GM21737 (cell line): ENCODE results near the gene MIPEP.

Source experiments
- ATAC-seq: cut with Tn5 transposase; IDR thresholded peaks from one replicate; pipeline ENCODE4 v1.9.1; 2021; ENCODE audit warnings: mild to moderate bottlenecking, moderate library complexity; ENCODE audit not compliant: unreplicated experiment

The MIPEP gene

DNA sequence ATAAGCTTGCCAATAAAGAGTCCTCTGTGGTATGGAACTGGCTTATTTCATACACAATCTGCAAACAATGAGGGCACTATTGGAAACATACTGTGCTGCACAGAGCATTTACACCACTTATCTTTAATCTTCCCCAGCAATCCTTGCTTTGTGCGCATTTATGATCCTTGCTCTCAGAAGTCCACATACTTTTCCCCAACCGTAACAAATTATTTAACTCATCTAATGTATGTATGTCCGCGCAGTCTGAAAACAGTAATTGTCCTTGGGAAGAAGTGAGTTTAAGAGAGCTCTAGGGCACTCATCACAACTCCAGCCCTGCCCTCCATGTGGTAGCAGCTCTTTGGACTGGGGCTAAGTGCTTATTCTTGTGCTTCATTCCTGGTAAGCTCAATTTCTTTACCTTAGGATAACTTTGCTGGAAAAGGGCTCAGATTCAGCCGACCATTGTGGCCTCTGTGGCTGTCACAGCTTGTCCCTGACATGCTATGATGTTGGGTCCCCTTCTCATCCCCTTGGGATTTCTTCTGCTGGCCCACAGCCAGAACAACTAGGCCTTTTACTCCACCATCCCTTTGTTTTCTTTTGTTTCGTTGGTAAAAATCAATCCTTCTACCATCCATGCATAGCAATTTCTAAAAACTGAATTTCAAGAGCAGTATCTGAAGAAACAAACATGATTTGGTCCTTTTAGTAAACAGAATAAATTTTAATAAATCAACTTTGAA lies 166.3 kb downstream of the MIPEP start:
- no peak for ATAC-seq

GRCh38 chr13:23718996-23719395 lies 170.2 kb downstream of the MIPEP start:
- ATAC-seq = no peak

GRCh38 chr13:23716401-23716800 lies 172.8 kb downstream of the MIPEP start:
- ATAC-seq = no peak

GRCh38 chr13:23715762-23716235 lies 173.4 kb downstream of the MIPEP start:
- ATAC-seq = no peak

- ATAC-seq = no peak
Observed at GRCh38 chr13:23715092-23715761, 174.0 kb downstream of the MIPEP start.

- ATAC-seq = no peak
Observed at GRCh38 chr13:23714672-23715071, 174.5 kb downstream of the MIPEP start.

GRCh38 chr13:23711355-23711754 lies 177.8 kb downstream of the MIPEP start:
- no peak for ATAC-seq

GRCh38 chr13:23710366-23710765 lies 178.8 kb downstream of the MIPEP start:
- ATAC-seq = no peak

GRCh38 chr13:23709536-23709935 lies 179.7 kb downstream of the MIPEP start:
- ATAC-seq = no peak

DNA sequence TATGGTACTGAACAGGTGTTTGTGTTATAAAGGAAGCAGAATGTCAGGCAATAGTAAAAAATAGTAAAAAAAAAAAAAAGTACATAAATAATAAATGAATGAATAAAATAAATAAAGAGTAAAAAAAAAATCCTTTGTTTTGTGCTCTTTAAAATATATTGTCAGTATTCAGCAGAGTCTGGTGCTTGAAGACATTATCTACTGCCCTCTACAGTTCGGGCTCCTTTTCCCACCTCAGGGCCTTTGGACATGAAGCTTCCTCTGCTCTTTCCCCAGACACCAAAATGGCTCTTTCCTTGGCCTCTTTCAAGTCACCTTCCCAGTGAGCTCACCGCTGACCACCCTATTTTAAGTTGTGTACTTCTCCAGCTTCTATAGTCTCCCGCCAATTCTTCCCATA lies 181.5 kb downstream of the MIPEP start:
- ATAC-seq = no peak

GRCh38 chr13:23705583-23705982 lies 183.6 kb downstream of the MIPEP start:
- ATAC-seq = no peak

DNA sequence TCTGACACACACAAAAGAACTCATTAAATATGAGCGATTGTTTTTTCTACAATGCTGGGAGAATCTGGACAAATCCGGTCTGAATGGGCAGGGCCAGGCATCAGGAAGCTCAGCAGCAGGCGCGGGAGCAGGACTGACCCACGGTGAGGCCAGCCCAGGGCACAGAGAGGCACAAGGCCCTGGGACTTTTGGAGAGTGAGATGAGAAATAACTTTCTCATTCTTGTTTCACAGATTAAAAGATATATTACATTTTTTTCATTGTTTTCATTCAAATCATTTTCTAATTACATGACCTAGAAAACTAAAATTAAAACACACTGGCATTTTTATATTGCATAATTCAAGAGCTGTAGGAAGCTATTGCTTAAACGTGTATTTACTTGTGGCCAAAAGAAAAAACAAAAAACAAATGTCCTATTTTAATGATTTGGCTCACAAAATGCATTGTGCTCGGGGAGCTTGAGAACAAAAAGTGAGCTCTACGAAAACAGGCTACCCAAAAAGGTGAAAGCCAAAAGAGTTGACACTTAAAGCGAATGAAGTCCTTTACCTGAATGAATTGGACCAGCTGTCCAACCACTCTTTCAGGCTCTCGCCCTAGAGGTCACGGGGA lies 185.8 kb downstream of the MIPEP start:
- ATAC-seq = no peak

GRCh38 chr13:23701636-23702035 lies 187.6 kb downstream of the MIPEP start:
- ATAC-seq = no peak

GRCh38 chr13:23701186-23701585 lies 188.0 kb downstream of the MIPEP start:
- ATAC-seq = no peak

- ATAC-seq = no peak
Observed at GRCh38 chr13:23699271-23699670, 189.9 kb downstream of the MIPEP start.

DNA sequence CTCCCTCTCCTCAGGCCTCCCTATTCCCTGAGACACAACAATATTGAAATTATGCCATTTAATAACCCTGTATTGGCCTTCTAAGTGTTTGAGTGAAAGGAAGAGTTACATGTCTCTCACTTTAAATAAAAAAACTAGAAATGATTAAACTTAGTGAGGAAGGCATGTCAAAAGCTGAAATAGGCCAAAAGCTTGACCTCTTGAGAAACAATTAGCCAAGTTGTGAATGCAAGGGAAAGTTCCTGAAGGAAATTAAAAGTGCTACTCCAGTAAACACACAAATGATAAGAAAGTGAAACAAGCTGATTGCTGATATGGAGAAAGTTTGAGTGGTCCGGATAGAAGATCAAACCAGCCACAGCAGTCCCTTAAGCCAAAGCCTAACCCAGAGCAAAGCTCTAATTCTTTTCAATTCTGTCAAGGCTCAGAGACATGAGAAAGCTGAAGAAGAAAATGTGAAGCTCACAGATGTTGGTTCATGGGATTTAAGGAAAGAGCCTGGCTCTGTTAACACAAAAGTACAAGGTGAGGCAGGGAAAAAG lies 191.4 kb downstream of the MIPEP start:
- ATAC-seq = no peak

DNA sequence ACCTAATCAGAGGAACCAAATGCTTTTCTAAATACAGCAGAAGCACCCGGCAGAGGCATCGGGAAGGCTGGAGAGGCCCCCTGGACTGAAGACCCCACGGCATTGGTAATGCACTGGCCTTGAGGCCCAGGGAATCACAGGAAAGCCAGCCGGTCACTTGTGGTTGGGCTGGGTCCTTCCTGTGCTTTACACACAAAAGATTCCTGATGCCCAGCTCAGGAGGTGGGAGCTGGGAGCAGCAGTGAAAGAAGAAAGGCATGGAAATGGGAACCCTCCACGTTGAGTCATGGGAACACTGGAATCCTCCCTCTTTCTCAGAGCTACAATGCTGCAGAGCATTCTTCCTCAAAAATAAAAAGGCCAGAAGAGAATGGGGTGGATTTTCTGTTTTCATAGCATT lies 192.6 kb downstream of the MIPEP start:
- ATAC-seq = no peak

DNA sequence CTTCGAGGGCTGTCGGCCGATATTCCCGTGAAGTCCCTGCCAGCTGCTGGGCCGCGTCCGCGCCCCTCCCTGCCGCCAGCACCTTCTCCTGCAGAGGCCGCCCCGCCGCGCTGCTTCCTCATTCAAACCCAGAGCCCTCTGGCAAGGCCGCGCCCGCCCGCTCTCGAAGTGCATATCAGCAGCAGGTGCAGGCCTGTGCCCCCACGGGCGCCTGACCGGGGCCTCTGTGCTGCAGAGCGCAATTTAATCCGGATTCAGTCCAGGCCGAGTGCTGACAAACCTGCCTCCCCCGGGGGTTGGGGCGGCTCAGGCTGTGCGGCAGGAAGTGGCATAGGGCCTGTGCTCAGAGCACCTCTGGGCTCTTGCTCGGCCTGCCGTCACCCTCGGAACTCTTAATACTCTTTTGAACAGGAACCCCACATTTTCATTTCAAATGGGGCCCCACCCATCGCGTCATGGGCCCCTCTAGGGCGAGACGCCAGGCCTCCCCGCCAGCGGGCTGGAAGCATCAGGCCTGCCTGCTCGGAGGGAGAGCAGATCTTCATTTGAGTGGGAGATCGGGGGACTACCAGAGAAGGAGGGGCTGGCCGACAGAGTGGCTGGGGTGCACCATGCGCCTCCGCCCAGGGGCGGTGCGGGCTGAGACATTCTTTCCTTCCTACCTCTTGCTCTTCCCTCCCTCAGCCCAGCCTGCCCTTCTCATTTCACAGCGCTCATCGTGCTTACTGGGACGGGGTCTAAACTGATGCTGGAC lies 193.3 kb downstream of the MIPEP start:
- ATAC-seq = peak; percentile 97

DNA sequence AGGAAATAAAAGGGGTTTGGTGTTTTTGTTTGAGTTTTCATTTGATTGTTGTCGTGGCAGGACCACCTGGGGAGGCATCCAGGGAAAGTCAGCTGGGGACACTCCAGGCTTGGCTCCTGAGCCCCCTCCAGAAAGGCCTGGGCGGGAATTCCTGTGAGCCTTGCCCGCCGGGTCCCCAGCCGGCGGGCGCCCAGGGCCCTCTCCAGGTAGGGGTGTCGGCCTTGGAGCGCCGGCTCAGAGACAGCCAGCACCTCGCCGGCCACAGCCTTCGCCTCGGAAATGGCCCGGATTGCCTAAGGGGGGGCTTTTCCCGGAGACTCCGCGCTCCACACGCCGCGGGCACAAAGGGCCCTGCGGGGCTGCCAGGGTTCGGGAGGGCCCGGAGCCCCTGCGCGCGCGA lies 194.0 kb downstream of the MIPEP start:
- ATAC-seq = no peak

DNA sequence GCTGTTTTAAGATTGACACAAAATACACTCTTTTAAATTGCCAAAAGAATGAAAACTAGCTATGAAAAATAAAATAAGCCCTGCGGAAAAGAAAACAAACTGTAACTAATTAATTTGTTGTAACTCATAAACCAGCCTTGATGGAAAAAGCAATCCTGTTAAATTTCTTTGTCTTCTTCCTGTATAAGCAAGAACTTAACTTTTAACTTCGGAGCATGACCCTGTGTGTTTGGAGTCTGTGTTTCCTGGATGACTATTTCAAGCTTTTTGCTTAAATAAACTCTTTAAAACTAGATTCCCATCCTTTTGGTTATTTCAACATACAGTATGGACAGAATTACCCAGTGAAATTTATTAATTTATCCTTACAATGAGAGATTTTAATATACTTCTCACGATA lies 196.4 kb downstream of the MIPEP start:
- ATAC-seq = no peak

DNA sequence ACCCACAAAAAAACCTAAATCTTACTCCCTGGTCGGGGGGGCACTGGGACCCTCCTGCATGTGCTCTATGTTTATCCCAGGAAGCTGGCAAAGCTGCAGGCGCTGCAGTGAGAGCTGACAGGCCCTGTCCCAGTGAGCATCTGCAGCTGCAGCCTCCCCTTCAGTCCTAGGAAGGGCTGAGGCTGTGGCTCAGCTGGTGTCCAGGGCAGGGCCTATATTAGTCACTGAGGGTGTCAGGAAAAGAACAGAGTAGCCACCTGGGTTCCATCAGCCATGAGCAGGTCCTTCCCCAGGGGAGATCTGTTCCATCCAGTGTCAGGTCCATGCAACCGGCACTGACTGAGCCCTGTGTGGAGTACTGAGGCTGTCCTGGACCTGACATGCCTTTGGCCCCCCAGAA lies 198.5 kb downstream of the MIPEP start:
- ATAC-seq = no peak
